SK-N-DZ (cell line): Measurements from ENCODE around the gene IL22RA1.

Experiments used
- DNase-seq: peaks from one replicate; pipeline ENCODE4 v3.0.0-alpha.2; 2015; ENCODE audit warnings: low spot score

The IL22RA1 gene

GRCh38 chr1:24074817-24075589, 67.9 kb downstream of the IL22RA1 start:
- no peak for DNase-seq

- DNase-seq: no peak
These were observed 68.7 kb downstream of the IL22RA1 start for GRCh38 chr1:24074196-24074595.

DNA sequence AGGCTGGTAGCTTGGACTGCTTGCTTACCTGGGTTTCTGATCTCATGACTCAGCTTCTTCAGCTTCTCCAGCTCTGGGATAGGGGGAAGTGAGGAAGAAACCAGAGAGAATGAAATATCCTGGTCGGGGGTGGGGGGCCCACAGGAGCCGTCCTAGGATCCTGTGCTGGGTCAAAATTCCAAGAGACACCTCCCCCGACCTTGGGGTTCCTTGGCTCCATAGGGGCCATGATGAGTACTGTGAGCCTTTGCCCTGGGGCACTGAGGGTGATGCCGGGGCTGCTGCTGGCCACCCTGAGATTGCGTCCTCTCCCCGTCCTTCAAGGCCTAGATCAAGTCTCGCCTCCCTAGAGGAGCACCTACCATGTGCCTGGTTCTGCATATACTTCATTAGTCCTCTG, 71.0 kb downstream of the IL22RA1 start:
- DNase-seq: no peak

DNA sequence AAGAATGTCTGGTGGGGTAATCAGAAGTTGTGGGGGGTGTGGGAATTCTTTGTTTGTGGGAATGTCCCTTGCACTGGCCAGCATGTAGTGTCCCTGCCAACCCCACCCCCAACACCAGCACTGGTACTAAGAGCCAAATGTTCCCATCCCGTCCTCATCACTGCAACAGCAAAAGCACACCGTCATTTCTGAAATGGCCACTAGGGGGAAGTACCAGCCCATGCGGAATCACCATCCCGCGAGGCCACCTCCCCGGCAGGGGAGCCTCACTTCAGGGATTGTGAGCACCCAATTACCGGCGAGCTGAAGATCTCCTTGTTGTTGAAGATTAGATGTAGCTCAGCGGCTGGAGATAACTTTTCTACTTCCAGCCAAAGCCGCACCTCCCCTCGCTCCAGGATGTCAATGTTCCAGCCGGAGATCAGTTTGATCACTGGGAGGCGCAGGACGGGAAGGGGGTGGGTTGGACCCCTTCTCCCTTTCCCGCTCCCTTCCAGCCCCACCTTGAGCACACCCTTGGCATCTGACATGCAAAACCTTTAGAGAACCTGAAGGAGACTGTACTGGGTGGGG, 72.0 kb downstream of the IL22RA1 start:
- peak; percentile 57 for DNase-seq

- DNase-seq: no peak
These were observed 73.1 kb downstream of the IL22RA1 start for GRCh38 chr1:24069817-24070216.
